ENCODE measurements around the gene ZBTB49.

The ZBTB49 gene

GRCh38 chr4:4284827-4285618, 5.0 kb upstream of the ZBTB49 start:
- no peak for DNase-seq (ENCODE audit: low read depth in 2 of 2)

DNA sequence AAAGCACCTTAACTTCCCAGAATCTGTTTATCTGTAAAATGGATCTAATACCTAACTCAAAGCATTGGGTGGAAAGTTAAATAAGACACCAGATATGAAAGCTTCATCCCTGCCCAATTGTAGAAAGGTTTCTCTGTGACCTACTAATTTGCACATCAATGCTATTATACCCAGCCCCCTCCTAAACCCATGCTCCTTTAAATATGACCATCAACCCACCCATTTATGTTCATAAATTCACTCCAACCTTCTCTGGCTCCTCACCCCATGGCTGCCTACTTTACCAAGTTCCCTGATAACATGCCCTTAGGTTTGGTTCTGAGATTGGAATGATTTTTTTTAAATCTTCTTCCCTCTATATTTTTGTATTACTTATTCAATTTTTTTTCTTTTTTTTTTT, 2.0 kb upstream of the ZBTB49 start:
- DNase-seq (ENCODE audit: low read depth in 2 of 2) = no peak

DNA sequence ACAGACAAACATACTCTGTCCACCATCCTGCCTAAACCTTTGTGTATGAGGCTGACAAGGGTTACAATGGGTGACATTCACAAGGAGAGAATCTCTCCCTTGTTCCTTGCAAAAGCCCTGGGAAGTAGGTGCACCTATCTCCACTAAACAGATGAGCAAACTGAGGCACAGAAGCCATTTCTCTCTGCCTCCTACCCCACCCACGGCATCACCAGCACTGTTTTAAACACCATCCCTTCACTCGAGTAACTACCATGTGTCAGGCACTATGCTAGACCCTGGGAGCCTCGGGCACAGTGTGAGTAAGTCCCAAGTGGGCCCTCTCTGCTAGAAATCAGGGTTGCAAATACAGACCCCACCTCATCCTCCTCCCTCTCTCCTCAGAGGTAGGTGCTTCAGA, 996 bp upstream of the ZBTB49 start:
- DNase-seq (ENCODE audit: low read depth in 2 of 2) = no peak

GRCh38 chr4:4289597-4289940, 482 bp upstream of the ZBTB49 start:
- DNase-seq (ENCODE audit: low read depth in 2 of 2) = no peak

- no peak for DNase-seq (ENCODE audit: low read depth in 2 of 2)
These were observed 3.2 kb downstream of the ZBTB49 start for GRCh38 chr4:4293279-4293678.

DNA sequence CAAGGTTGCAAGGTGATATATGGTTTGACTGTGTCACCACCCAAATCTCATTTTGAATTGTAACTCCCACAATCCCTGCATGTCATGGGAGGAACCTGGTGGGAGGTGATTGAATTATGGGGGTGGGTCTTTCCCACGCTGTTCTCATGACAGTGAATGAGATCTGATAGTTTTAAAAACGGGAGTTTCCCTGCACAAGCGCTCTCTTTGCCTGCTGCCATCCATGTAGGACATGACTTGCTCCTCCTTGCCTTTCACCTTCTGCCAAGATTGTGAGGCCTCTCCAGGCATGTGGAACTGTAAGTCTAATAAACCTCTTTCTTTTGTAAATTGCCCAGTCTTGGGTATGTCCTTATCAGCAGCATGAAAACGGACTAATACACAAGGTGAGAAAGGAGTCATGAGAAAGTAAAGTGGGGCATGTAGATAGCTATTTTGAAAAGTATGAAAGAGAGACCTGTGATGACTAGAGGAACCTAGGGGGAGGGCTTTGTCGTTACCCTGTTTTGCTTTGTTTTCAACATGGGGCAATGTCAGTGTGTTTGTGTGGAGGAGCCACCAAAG, 6.3 kb downstream of the ZBTB49 start:
- no peak for DNase-seq (ENCODE audit: low read depth in 2 of 2)

DNA sequence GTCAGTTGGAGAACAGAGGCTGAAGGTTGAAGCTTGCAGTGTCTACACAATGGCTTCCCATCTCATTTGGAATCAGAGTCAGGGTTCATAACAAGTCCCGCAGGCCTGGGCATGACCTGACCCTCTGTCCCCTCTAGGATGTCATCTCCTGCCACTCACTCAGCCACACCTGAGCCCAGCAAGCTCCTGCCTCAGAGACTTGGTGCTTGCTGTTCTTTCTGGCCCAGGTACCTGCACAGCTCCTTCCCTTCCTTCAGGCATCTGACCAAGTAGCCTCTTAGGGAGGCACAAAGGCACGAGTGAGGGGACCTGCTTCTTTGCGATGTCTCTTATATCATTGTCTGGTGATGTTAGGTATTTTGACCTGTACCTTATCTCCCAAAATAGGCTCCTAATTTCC, 9.0 kb downstream of the ZBTB49 start:
- DNase-seq (ENCODE audit: low read depth in 2 of 2) = no peak

DNA sequence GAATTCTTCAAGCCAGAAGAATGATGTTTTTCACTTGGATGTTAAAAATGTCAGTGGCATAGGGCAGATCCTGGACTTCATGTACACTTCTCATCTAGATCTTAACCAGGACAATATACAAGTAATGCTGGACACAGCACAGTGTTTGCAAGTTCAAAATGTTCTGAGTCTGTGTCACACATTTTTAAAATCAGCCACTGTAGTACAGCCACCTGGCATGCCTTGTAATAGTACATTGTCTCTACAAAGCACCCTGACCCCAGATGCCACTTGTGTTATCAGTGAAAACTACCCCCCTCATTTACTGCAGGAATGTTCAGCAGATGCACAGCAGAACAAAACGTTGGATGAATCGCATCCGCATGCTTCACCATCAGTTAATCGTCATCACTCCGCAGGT, 11.9 kb downstream of the ZBTB49 start:
- DNase-seq (ENCODE audit: low read depth in 2 of 2) = no peak

GRCh38 chr4:4302416-4302815, 12.4 kb downstream of the ZBTB49 start:
- DNase-seq (ENCODE audit: low read depth in 2 of 2) = no peak

- no peak for DNase-seq (ENCODE audit: low read depth in 2 of 2)
These were observed 16.9 kb downstream of the ZBTB49 start for GRCh38 chr4:4306920-4307319.

GRCh38 chr4:4308800-4309441, 18.9 kb downstream of the ZBTB49 start:
- DNase-seq (ENCODE audit: low read depth in 2 of 2) = no peak

GRCh38 chr4:4311193-4311592, 21.1 kb downstream of the ZBTB49 start:
- DNase-seq (ENCODE audit: low read depth in 2 of 2) = no peak

DNA sequence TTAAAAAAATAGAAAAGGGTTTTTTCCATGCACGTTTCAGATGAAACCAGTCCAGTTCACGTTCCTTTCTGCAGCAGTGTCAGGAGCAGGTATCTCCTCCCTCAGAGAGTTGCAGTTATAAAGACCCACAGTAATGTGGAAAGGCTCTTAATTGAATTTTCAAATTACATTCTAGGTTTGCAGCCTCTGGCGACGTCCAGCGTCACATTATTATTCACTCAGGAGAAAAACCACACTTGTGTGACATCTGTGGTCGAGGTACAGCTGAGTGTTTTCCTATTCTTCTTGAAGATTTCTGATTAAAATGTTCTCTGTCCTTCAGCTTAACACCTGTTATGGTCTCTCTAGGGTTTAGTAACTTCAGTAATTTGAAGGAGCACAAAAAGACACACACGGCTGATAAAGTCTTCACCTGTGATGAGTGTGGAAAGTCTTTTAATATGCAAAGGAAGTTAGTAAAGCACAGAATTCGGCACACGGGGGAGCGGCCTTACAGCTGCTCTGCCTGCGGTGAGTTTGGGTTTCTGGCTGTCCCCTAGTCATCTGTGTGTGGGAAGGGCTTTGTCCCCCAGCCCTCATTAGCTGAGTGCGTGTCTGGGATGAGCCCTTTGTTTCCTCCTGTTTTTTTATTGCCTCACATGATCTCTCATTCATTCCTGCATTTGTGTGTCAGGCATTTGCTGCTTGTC, 25.6 kb downstream of the ZBTB49 start:
- no peak for DNase-seq (ENCODE audit: low read depth in 2 of 2)

GRCh38 chr4:4316150-4316495, 26.1 kb downstream of the ZBTB49 start:
- DNase-seq (ENCODE audit: low read depth in 2 of 2) = no peak

GRCh38 chr4:4317496-4318232, 27.6 kb downstream of the ZBTB49 start:
- DNase-seq (ENCODE audit: low read depth in 2 of 2) = no peak

- no peak for DNase-seq (ENCODE audit: low read depth in 2 of 2)
These were observed 30.5 kb downstream of the ZBTB49 start for GRCh38 chr4:4320528-4320927.

GRCh38 chr4:4320951-4321714, 31.1 kb downstream of the ZBTB49 start:
- DNase-seq (ENCODE audit: low read depth in 2 of 2) = no peak

- no peak for DNase-seq (ENCODE audit: low read depth in 2 of 2)
These were observed 32.1 kb downstream of the ZBTB49 start for GRCh38 chr4:4321951-4322688.

DNA sequence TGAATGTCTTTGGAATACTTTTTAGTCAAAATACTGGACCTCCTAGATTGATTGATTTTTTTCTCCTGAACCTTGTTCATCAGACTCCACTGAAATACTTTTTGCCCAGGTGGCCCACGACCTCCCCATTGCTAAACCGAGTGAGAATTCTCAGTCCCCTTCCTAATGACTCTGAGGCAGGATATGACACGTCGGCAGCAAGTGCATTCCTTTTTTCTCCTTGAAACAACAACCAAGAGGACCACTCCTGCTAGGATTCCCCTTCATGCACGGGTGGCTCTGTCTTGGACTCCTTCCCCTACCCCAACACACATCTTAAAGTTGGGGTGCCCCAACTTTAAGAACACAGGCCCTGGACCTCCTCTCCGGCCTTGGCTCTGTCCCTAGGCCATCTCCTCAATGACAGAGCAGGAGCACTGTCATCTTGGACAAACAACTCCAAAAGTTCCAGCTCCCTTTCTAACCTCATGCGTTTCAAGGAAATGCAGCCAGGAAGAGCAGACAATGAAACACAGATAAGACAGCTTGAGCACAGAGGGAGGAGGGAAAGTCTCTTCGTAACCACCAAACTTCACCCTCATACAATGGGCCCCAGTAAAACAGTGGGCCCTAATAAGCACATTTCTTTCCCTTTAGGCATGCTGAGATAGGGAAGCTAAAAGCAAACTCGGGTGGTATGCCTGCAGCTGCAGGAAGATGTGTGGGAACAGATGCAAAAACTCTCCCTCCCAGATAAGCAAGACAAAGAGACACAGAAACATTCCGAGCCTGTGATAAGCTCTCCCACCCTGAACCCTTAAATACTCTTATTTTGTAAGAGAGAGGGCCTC, 33.9 kb downstream of the ZBTB49 start:
- no peak for DNase-seq (ENCODE audit: low read depth in 2 of 2)

GRCh38 chr4:4325321-4325720, 35.3 kb downstream of the ZBTB49 start:
- DNase-seq (ENCODE audit: low read depth in 2 of 2) = no peak

Data from stimulated activated CD8-positive, alpha-beta memory T cell treated with anti-CD3 and anti-CD28 coated beads, Interleukin-15, amount 100 ng/mL, for 4 hours (primary cell).